ENCODE data around the gene RFX3.

RFX3 gene

GRCh38 chr9:3186751-3187150 lies 339.1 kb downstream of the RFX3 start:
- H3K4me1 ChIP-seq (ENCODE audit: control insufficient read depth, insufficient read depth, low read length): no peaks in the 10 kb centered on the region
- ChIA-PET POLR2A (no interaction called here), CTCF (interaction anchor here (0.8 kb wide), 1 partner anchor 276 kb away, joined by 6 read pairs; no protein-coding TSS in a partner anchor)
- no peaks in the 10 kb centered on the region for H3K9me3 ChIP-seq (ENCODE audit: control insufficient read depth, insufficient read depth, low read depth, low read length)
- H3K4me3 ChIP-seq (ENCODE audit: low read depth, low read length): no peak overlapping the region
- no peaks in the 10 kb centered on the region for H3K36me3 ChIP-seq (ENCODE audit: control insufficient read depth in 2 of 2, insufficient read depth in 1 of 2, low read length in 2 of 2)
- TF ChIP-seq REST (tag by site-specific recombination; IDR thresholded peaks at IDR 0.05) (peak; percentile 54; the same call in 1 of the 2 replicates), ZNF335 (tag by site-specific recombination; conservative IDR thresholded peaks at IDR 0.05) (no peak)
- H3K27ac ChIP-seq (ENCODE audit: extremely low read depth, low read depth, low read length): no peak overlapping the region

DNA sequence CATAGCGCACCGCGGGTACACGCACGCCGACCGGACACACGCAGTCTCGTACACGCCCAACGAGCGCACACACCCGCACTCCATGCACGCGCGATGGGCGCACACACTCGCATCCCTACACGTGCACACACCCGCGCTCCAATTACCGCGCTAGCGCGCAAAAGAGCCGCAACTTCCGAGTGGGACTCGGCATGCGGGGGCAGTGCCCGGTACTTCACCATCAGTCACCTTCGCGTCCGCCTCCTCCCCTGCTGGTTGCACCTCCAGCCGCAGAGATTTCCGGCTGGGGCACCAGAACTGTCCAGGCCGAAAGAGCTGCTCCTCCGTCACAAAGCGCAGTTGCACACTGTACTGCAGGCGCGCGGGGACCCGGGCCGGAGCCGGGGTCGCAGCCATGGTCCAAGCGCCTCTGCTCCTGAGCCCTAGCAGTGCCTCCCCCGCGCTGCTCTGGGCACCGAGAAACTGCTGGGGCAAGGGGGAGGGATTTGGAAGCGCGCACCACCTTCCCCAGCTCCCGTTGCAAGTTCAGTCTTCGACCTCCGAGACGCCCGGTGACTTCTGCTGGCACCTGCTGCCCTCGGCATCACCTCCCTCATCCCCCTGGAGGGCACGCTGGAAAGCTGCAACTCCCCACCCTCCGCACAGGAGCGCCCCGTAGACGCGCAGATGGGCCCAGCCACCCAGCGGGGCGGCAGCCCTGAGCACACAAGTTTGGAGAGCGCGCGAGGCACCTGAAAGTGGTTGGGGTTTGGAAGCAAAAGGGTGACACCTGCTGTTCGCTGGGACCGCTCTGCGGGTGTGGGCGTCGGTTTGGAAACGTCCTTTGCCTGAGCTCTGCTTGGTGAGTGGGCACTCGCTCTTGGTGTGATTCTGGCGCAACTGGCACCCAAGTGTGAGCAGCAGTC lies 344.5 kb downstream of the RFX3 start:
- Histone ChIP-seq H3K9me3 (ENCODE audit: control insufficient read depth, insufficient read depth, low read depth, low read length) (no peaks in the 10 kb centered on the region), H3K36me3 (ENCODE audit: control insufficient read depth in 2 of 2, insufficient read depth in 1 of 2, low read length in 2 of 2) (no peaks in the 10 kb centered on the region), H3K4me1 (ENCODE audit: control insufficient read depth, insufficient read depth, low read length) (no peaks in the 10 kb centered on the region), H3K4me3 (ENCODE audit: low read depth, low read length) (peak overlapping the region; percentile 44), H3K27ac (ENCODE audit: extremely low read depth, low read depth, low read length) (no peak overlapping the region; the same call in 1 of the 2 replicates)
- POLR2A ChIA-PET: no interaction called here
- CTCF ChIA-PET: interaction anchor here (0.6 to 5.8 kb wide), 27 partner anchors 8 to 1627 kb away, joined by 3 to 82 read pairs (median 3); no protein-coding TSS in a partner anchor
- TF ChIP-seq ZNF10 (tag by site-specific recombination; IDR thresholded peaks at IDR 0.05): no peak
- no peak for TF ChIP-seq ZBTB6 (tag by site-specific recombination; IDR thresholded peaks at IDR 0.05)
- TF ChIP-seq ZIC2 (tag by site-specific recombination; IDR thresholded peaks at IDR 0.05): peak; percentile 83
- no peak for TF ChIP-seq ZNF266 (tag by site-specific recombination; IDR thresholded peaks at IDR 0.05; ENCODE audit: low read depth)
- TF ChIP-seq, protein P1, sequence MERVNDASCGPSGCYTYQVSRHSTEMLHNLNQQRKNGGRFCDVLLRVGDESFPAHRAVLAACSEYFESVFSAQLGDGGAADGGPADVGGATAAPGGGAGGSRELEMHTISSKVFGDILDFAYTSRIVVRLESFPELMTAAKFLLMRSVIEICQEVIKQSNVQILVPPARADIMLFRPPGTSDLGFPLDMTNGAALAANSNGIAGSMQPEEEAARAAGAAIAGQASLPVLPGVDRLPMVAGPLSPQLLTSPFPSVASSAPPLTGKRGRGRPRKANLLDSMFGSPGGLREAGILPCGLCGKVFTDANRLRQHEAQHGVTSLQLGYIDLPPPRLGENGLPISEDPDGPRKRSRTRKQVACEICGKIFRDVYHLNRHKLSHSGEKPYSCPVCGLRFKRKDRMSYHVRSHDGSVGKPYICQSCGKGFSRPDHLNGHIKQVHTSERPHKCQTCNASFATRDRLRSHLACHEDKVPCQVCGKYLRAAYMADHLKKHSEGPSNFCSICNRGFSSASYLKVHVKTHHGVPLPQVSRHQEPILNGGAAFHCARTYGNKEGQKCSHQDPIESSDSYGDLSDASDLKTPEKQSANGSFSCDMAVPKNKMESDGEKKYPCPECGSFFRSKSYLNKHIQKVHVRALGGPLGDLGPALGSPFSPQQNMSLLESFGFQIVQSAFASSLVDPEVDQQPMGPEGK (tag by site-specific recombination; IDR thresholded peaks at IDR 0.05): peak; percentile 22; the same call in 1 of the 2 replicates
- TF ChIP-seq SCRT2 (tag by site-specific recombination; IDR thresholded peaks at IDR 0.05): peak; percentile 63; the same call in 1 of the 2 replicates
- TF ChIP-seq ZNF513 (tag by site-specific recombination; IDR thresholded peaks at IDR 0.05): no peak
- no peak for TF ChIP-seq ZNF785 (tag by site-specific recombination; IDR thresholded peaks at IDR 0.05)
- TF ChIP-seq, protein P2, sequence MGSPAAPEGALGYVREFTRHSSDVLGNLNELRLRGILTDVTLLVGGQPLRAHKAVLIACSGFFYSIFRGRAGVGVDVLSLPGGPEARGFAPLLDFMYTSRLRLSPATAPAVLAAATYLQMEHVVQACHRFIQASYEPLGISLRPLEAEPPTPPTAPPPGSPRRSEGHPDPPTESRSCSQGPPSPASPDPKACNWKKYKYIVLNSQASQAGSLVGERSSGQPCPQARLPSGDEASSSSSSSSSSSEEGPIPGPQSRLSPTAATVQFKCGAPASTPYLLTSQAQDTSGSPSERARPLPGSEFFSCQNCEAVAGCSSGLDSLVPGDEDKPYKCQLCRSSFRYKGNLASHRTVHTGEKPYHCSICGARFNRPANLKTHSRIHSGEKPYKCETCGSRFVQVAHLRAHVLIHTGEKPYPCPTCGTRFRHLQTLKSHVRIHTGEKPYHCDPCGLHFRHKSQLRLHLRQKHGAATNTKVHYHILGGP (tag by site-specific recombination; IDR thresholded peaks at IDR 0.05): no peak
- TF ChIP-seq CTCF (tag by site-specific recombination; IDR thresholded peaks at IDR 0.05): peak; percentile 92
- TF ChIP-seq ZNF561 (tag by site-specific recombination; IDR thresholded peaks at IDR 0.05; ENCODE audit: borderline replicate concordance): peak; percentile 47; the same call in 1 of the 2 replicates
- TF ChIP-seq EGR2 (tag by site-specific recombination; IDR thresholded peaks at IDR 0.05; ENCODE audit: low read depth): peak; percentile 37; the same call in 1 of the 2 replicates
- TF ChIP-seq TCF7L2 (IDR thresholded peaks at IDR 0.05; ENCODE audit: borderline replicate concordance, low read depth, low read length): no peak
- 0 out of 2 replicates have a peak, but pooled peaks have one; percentile 16 for TF ChIP-seq REST (tag by site-specific recombination; IDR thresholded peaks at IDR 0.05)
